GM18519 (cell line): ENCODE measurements around the gene NYAP1.
"Not testable (repeated sequence)": the region's sequence is repeated elsewhere in the genome, so short reads cannot be mapped to it uniquely, and the experiment has no call there.

ENCODE experiments used
- ATAC-seq: cut with Tn5 transposase; IDR thresholded peaks from one replicate; pipeline ENCODE4 v1.9.1; 2021; ENCODE audit warnings: mild to moderate bottlenecking, moderate library complexity; ENCODE audit not compliant: unreplicated experiment, low FRiP score

The NYAP1 gene

DNA sequence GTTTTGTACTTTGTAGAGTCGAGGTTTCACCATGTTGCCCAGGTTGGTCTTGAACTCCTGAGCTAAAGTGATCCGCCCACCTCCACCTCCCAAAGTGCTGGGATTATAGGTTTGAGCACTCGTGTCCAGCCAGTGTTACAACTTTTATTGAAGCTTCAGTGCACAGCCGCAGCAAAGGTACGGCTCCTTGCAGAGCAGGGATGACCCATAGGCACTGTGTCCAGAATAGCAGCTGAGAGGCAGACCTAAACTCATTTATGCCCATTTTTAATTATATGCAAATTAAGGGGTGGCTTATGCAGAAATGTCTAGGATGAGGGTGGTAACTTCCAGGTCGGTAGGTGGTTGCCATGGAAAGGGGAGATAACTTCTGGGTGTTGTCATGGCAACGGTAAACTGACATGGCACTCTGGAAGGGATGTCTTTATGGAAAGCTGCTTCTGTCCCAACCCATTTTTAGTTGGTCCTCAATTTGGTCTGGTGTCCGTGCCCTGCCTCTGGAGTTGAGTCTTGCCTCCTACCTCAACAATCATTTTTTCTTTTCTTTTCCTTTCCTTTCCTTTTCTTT is 22.7 kb downstream of the NYAP1 start:
- no peak for ATAC-seq

DNA sequence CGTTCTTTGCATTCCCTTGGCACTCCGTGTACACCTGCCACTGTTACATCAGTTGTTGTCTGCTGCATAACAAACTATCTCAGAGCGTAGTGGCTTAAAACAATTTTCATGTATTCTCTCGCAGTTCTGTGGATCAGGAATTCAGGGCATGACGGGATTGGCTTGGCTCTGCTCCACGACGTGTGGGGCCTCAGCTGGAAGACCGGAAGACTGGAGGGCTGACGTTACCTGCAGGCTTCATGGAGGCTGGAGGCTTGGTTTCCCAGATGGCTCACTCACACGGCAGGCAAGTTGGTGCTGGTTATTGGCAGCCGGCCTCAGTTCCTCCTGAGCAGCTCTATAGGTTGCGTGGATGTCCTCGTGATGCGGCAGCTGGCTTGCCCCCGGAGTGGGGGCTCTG is 25.5 kb downstream of the NYAP1 start:
- ATAC-seq: no peak

DNA sequence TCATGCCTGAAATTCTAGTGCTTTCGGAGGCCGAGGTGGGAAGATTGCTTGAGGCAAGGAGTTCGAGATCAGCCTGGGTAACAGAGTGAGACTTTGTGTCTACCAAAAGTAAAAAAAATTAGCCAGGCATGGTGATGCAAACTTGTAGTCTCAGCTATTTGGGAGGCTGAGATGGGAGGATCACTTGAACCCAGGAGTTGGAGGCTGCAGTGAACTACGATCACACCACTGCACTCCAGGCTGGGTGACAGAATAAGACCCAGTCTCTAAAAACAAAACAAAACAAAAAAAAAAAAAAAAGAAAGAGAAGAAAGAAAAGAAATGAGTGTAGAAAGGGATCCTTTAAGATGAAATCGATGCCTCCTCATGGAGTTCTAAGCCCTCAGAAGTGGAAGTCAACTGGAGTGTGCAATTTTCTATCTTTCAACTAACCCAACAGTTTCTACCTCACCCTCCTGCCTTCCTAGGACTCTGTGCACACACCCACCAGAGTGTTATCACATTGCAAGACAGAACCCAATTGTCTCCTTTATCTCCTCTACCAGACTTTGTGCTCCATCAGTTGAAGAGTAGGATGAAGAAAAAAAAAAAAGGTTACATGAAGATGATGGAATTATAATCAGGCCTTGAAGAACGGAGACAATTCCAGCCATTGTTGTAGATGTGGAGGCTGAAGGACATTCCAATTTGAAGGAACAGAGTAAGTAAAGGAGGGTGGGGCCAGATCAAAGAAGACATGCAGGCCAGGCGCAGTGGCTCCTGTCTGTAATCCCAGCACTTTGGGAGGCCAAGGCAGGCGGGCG is 26.9 kb downstream of the NYAP1 start:
- ATAC-seq: no peak

DNA sequence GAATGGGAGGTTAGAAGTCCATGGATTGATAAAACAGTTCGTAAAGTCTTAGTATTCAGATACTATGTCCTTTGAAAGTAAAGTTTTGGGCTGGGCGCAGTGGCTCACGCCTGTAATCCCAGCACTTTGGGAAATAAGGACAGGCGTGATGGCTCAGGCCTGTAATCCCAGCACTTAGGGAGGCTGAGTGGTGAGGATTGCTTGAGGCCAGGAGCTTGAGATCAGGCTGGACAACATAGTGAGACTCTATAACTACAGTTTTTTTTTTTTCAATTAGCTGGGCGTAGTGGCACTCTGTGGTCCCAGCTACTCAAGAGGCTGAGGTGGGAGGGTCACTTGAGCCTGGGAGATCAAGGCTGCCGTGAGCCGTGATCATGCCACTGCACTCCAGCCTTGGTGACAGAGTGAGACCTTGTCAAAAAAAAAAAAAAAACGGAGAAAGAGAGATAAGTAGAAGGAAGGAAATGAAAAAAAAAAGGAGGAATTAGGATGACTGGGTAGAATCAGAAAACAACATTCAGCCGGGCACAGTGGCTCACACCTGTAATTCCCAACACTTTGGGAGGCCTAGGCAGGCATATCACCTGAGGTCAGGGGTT is 29.6 kb downstream of the NYAP1 start:
- no peak for ATAC-seq

DNA sequence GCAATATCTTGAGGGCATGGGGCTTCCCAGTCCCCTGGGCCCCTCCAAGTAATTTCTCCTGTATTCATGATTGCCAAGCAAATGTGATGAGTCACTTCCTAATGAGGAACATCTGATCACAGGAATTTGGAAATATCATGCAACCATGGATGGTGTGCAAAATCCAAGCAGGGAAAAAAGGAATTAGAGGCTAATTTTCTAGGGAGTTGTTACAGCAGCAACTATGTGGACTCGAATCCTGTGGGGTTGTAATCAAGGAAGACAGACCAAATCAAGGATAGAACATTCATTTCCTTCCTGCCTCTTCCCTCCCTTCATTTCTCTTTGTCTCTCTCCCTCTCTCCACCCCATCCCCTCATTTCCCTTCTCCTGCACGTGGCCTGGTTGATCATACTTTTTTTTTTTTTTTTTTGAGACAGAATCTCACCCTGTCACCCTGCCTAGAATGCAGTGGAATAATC is 31.4 kb downstream of the NYAP1 start:
- ATAC-seq: no peak

DNA sequence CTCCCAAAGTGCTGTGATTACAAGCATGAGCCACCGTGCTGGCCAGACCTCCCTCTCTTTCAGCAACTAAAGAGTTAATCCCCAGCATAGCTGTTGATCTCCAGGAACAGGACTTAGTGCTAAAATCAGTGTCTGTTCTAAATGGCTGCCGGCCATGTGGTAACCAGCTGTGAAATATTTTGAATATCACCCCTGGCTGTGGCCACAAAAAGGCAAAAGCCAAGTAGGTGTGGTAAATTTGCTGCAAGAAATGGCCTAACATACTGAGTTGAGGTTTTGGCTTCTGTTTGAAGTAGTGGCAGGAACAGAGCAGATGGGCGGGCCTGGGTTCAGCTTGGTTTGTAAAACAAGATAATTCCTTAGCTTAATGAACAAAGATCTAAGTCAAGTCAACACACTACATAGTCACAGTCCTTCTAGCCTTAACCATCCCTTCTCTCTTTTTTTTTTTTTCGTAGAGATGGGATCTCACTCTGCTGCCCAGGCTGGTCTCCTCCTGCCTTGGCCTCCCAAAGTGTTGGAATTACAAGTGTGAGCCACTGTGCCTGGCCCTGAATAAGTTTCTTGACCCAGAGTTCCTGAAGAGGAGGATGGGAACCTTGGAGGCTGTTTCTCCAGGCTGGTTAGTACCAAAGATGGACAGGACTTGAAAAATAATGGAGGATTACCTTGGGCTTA is 32.5 kb downstream of the NYAP1 start:
- ATAC-seq: no peak

DNA sequence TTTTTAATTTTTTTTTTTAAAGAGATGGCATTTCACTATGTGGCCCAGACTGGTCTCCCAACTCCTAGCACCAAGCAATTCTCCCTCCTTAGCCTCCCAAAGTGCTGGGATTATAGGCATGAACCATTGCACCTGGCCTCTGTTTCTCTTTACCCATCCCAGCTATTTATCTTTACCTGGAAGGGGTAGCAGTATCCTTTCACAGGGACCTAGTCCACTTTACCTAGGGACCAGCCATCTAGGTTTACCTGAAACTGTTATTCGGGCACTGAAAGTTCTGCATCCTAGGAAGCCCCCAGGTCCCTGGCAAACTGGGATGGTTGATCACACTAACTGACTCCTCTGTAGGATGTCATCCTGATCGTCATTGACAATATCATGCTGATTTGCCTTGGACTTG is 33.6 kb downstream of the NYAP1 start:
- no peak for ATAC-seq

DNA sequence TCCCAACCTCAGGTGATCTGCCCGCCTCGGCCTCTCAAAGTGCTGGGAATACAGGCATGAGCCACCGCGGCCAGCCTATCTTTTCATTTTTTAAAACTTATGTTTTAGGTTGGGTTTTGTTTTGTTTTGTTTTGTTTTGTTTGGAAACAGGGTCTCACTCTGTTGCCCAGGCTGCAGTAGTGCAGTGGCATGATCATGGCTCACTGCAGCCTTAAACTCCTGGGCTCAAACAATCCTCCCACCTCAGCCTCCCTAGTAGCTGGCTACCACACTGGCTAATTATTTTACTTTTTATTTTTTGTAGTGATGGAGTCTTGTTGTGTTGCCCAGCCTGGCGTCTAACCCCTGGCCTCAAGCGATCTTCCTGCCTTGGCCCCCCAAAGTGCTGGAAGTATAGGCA is 35.9 kb downstream of the NYAP1 start:
- ATAC-seq: no peak

DNA sequence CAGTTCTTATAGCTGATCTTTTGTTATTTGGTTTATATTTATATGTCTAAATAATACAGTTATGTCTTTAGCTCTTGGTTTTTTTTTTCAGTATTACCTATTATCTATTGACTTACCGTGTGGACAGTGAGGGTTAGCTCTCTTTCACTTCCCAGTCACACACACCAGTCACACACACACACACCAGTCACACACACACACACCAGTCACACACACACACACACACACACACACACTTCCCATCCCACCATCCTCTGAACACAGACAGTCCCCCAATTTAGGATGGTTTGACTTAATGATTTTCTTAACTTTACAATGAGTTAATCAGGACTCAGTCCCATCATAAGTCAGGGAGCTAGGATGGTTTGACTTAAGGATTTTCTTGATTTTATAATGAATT is 36.4 kb downstream of the NYAP1 start:
- ATAC-seq: no peak

DNA sequence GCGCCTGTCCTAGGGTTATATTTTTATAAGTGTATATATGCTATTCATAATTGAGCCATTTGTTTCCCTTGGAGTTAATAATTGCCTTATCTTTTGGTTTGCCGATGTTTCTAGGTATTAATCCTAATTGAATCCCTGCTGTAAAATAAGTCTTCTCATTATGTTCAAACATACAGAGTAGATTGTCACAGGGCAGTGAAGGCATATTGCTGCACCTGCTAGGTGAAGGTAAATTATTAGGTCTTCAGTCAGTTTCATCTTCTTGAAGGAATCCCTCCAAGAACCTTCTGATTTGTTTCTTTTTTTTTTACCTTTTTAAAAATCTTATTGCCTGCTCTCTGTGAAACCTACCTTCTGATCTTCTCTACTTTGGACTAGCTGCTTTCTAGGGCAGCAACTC is 37.3 kb downstream of the NYAP1 start:
- no peak for ATAC-seq

DNA sequence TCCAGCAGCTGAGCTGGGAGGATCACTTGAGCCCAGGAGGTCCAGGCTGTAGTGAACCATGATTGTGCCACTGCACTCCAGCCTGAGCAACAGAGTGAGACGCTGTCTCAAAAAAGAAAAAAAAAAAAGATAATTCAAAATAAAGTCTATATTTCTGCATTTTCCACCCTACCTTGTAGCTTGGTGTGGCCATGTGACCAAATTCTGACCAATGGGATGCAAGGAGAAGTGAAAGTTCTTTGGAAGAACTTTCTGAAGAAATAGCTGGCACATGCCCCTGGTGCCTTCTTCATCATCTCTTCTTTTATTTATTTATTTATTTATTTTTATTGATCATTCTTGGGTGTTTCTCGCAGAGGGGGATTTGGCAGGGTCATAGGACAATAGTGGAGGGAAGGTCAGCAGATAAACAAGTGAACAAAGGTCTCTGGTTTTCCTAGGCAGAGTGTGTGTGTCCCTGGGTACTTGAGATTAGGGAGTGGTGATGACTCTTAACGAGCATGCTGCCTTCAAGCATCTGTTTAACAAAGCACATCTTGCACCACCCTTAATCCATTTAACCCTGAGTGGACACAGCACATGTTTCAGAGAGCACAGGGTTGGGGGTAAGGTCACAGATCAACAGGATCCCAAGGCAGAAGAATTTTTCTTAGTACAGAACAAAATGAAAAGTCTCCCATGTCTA is 38.3 kb downstream of the NYAP1 start:
- ATAC-seq: not testable (repeated sequence)

DNA sequence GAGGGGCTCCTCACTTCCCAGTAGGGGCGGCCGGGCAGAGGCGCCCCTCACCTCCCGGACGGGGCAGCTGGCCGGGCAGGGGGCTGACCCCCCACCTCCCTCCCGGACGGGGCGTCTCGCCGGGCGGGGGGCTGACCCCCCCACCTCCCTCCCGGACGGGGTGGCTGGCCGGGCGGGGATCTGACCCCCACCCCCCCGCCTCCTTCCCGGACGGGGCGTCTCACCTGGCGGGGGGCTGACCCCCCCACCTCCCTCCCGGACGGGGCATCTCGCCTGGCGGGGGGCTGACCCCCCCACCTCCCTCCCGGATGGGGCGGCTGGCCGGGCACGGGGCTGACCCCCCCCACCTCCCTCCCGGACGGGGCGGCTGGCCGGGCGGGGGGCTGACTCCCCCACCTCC is 39.5 kb downstream of the NYAP1 start:
- ATAC-seq: not testable (repeated sequence)

DNA sequence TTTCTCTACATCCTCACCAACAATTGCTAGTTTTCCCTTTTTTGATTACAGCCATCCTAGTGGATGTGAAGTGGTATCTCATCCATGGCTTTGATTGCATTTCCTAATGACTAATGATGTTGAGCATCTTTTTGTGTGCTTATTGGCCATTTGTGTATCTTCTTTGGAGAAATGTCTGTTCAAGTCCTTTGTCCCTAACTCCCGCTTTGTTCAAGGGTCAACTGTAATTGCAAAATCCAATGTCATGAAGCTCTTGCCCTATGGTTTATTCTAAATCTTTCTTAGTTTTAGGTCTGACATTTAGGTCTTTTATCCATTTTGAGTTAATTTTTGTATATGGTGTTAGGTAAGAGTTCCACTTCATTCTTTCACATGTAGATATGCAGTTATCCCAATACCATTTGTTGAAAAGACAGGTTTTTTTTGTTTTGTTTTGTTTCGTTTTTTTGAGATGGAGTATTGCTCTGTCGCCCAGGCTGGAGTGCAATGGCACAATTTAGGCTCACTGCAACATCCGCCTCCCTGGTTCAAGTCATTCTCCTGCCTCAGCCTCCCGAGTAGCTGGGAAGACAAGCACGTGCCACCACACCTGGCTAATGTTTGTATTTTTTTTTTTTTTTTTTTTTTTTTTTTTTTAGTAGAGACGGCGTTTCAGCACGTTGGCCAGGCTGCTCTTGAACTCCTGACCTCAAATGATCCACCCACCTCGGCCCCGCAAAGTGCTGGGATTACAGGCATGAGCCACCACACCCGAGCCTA is 44.6 kb downstream of the NYAP1 start:
- ATAC-seq: not testable (repeated sequence)

DNA sequence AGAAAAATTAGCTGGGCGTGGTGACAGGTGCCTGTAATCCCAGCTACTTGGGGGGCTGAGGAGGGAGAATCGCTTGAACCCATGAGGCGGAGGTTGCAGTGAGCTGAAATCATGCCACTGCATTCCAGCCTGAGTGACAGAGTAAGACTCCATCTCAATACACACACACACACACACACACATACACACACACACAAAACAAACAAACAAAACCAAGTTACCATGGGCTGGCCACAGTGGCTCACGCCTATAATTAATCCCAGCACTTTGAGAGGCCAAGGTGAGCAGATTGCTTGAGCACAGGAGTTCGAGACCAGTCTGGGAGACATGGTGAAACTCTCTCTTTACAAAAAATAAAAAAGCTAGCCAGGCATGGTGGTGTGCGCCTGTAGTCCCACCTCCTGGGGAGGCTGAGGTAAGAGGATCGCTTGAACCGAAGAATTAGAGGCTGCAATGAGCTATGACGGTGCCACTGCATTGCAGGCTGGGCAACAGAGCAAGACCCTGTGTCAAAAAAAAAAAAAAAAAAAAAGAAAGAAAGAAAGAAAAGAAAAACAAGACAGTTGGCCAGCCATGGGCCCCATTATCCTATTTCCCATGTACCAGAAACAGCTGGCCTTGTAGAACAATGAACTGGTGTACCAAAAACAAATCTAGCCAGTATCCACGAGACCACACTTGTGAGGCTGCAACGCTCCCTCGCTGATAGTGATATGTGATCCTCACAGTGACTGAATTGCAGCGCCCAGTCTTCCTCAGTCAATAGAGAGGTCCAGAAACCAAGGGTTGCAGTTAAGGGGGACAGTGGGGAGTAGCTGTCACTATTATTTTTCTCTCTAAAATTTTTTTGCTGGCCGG is 48.7 kb downstream of the NYAP1 start:
- no peak for ATAC-seq

DNA sequence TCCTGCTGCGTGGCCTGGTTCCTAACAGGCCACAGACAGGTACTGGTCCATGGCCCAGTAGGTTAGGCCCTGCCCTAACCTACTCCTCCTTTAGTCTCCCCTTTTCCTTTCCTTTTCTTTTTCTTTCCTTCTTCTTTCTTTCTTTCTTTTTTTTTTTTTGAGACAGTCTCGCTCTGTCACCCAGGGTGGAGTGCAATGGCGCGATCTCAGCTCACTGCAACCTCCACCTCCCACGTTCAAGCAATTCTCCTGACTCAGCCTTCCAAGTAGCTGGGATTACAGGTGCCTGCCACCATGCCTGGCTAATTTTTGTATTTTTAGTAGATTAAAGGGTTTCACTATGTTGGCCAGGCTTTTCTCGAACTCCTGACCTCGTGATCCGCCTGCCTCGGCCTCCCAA is 52.3 kb downstream of the NYAP1 start:
- ATAC-seq: not testable (repeated sequence)

DNA sequence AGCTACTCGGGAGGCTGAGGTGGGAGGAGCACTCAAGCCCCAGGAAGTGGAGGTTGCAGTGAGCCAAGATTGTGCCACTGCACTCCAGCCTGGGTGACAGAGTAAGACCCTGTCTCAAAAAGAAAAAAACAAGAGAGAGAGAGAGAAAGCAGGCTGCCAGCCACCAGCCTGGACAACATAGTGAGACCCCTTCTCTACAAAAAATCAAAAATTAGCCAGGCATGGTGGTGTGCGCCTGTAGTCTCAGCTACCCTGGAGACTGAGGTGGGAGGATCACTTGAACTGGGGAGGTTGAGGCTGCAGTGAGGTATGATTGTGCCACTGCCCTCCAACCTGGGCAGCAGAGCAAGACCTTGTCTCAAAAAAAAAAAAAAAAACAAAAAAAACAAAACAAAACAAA is 53.0 kb downstream of the NYAP1 start:
- ATAC-seq: not testable (repeated sequence)

DNA sequence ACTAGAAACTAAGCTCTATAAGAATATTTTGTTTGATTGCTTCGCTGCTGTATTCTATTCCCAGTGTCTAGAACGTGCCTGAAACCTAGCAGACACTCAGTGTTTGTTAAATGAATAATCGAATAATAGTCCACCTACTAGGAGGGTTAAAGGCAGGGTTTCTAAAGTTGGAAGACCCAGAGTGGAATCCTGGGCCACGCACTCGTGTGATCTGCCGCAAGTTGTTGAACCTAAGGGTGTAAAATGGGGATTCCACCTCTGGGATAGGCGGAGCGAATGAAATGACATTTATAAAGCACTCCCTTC is 54.6 kb downstream of the NYAP1 start:
- ATAC-seq: no peak

DNA sequence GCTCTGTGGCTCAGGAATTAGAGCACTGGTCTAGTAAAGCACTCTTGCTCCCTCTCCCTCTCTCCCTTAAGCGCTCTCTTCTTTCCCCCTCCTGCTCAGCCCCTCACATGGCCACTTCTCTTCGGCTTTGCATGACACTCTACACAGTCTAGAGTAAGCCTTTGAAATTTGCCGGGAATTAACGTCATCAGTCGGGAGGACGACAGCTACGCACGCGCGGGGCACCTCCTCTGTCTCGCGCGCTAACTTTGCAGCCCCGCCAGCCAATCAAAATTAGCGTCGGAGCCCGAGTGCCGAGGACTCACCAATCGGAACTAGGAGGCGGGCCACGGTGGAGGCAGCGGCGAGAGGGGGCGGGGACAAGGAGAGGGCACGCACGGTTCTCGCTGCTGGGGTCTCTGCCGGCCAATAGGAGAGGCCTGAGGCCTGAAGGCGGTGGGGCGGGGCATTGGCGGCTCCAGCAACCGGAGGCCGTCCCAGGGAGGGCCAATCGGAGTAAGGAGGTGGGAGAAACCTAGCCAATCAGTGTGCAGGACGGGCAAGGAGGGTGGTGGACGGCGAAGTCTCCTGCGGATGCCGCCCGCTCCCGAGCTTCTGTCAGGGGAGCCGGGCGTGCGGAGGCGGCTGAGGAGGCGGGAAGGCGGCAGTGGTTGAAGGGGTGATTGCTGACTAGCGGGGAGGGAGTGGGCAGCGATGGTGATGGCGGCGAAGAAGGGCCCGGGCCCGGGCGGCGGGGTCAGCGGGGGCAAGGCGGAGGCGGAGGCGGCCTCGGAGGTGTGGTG is 55.1 kb downstream of the NYAP1 start, which contains the start of gene AGFG2:
AGFG2 (plus strand) TSS at position 550 of the 782 bp plus-strand sequence; CDS start at position 694, 144 bp downstream.
- peak; percentile 84 for ATAC-seq
